ENCODE results near the gene EIF2S3.

GRCh38 chrX:24082447-24082846, 27.7 kb downstream of the EIF2S3 start:
- TF ChIP-seq POLR2AphosphoS5 (IDR thresholded peaks at IDR 0.05; ENCODE audit: low read depth, low read length) (no peak), POLR2A (IDR thresholded peaks at IDR 0.05; ENCODE audit: low read depth, low read length) (no peak), SPI1 (IDR thresholded peaks at IDR 0.05; ENCODE audit: low read depth, low read length) (no peak), TAF1 (IDR thresholded peaks at IDR 0.05; ENCODE audit: low read depth, low read length) (no peak), PAX5 (IDR thresholded peaks at IDR 0.05; ENCODE audit: insufficient read depth, low read length, severe bottlenecking) (no peak)

Measured in GM12891 (cell line).